ENCODE measurements around the gene MAST4. TPM values are rescaled to one million over a fixed set of nuclear protein-coding genes. Genes with fewer than 3 reads are reported as not detected.

Gene MAST4
- total and polyA plus RNA-seq, 2 of the 13 experiments (the other 11 are each of a cell fraction or from before 2014, with no cell fraction given): 3.4 to 3.7 TPM

GRCh38 chr5:67003935-67004729 is 407.9 kb downstream of the MAST4 start (continued):
- no peak for TF ChIP-seq ZNF609 (CRISPR knock-in tag; IDR thresholded peaks at IDR 0.05; ENCODE audit: borderline replicate concordance)
- no peak for TF ChIP-seq KLF9 (CRISPR knock-in tag; IDR thresholded peaks at IDR 0.05; ENCODE audit: low read depth)
- peak; percentile 54; the same call in 1 of the 2 replicates for TF ChIP-seq SNAPC2 (CRISPR knock-in tag; IDR thresholded peaks at IDR 0.05)
- no peak for TF ChIP-seq ZNF280B (CRISPR knock-in tag; IDR thresholded peaks at IDR 0.05; ENCODE audit: borderline replicate concordance)
- TF ChIP-seq ZNF124 (CRISPR knock-in tag; IDR thresholded peaks at IDR 0.05): no peak
- TF ChIP-seq HNF1B (CRISPR knock-in tag; IDR thresholded peaks at IDR 0.05): no peak
- TF ChIP-seq ZNF619 (CRISPR knock-in tag; IDR thresholded peaks at IDR 0.05): no peak
- no peak for TF ChIP-seq ZNF350 (CRISPR knock-in tag; IDR thresholded peaks at IDR 0.05; ENCODE audit: borderline replicate concordance, low read depth)
- TF ChIP-seq ZNF572 (CRISPR knock-in tag; IDR thresholded peaks at IDR 0.05): no peak
- no peak for TF ChIP-seq ZNF678 (CRISPR knock-in tag; IDR thresholded peaks at IDR 0.05)
- TF ChIP-seq ZNF230 (CRISPR knock-in tag; IDR thresholded peaks at IDR 0.05): no peak
- TF ChIP-seq ZNF18 (CRISPR knock-in tag; IDR thresholded peaks at IDR 0.05; ENCODE audit: insufficient replicate concordance): no peak
- peak; percentile 70 for TF ChIP-seq KAT8 (CRISPR knock-in tag; IDR thresholded peaks at IDR 0.05)
- TF ChIP-seq MTA1 (CRISPR knock-in tag; IDR thresholded peaks at IDR 0.05; ENCODE audit: borderline replicate concordance): no peak
- no peak for TF ChIP-seq PBX3 (CRISPR knock-in tag; IDR thresholded peaks at IDR 0.05; ENCODE audit: borderline replicate concordance)
- TF ChIP-seq ZNF839 (CRISPR knock-in tag; IDR thresholded peaks at IDR 0.05; ENCODE audit: borderline replicate concordance): no peak
- no peak for TF ChIP-seq ZNF335 (CRISPR knock-in tag; IDR thresholded peaks at IDR 0.05)
- no peak for TF ChIP-seq ZNF235 (CRISPR knock-in tag; IDR thresholded peaks at IDR 0.05; ENCODE audit: borderline replicate concordance)

Measured in HepG2 (cell line).